Adipocyte (in vitro differentiated cells): ENCODE results near the gene RANBP17.
"Not testable (repeated sequence)": the region's sequence is repeated elsewhere in the genome, so short reads cannot be mapped to it uniquely, and the experiment has no call there.

Source experiments
- DNase-seq: peaks from one replicate; pipeline ENCODE4 v3.0.0-alpha.2; 2015; ENCODE audit warnings: low read depth
- H3K27me3 ChIP-seq: replicated peaks from 2 replicates; pipeline ENCODE4 v1.7.0; 2013; ENCODE audit warnings: mild to moderate bottlenecking, low read length, moderate library complexity; ENCODE audit not compliant: control insufficient read depth, insufficient read depth
- H3K36me3 ChIP-seq: 2 replicates; pipeline ENCODE4 v1.7.0; 2013; ENCODE audit warnings: low read length, mild to moderate bottlenecking, moderate library complexity; ENCODE audit not compliant: control insufficient read depth, insufficient read depth, severe bottlenecking
- H3K4me1 ChIP-seq: 2 replicates; pipeline ENCODE4 v1.7.0; 2013; ENCODE audit warnings: mild to moderate bottlenecking, low read length, moderate library complexity; ENCODE audit not compliant: control insufficient read depth, insufficient read depth
- H3K4me3 ChIP-seq: 2 replicates; pipeline ENCODE4 v1.7.0; 2013; ENCODE audit warnings: mild to moderate bottlenecking, low read length, moderate library complexity
- H3K9ac ChIP-seq: 2 replicates; pipeline ENCODE4 v1.7.0; 2013; ENCODE audit warnings: mild to moderate bottlenecking, low read length, moderate library complexity
- H3K9me3 ChIP-seq: 2 replicates; pipeline ENCODE4 v1.7.0; 2013; ENCODE audit warnings: mild to moderate bottlenecking, low read length, moderate library complexity; ENCODE audit not compliant: control insufficient read depth

Gene RANBP17

GRCh38 chr5:170867825-170868224 is 6.0 kb downstream of the RANBP17 start:
- H3K9ac ChIP-seq: no peak overlapping the region
- no peaks in the 10 kb centered on the region for H3K4me1 ChIP-seq
- no peaks in the 10 kb centered on the region for H3K36me3 ChIP-seq
- peaks cover 2% of the 10 kb centered on the region for H3K27me3 ChIP-seq
- peaks cover 8% of the 10 kb centered on the region for H3K9me3 ChIP-seq
- no peak overlapping the region for H3K4me3 ChIP-seq
- no peak for DNase-seq

- not testable (repeated sequence) for H3K36me3 ChIP-seq, H3K4me3 ChIP-seq, H3K9me3 ChIP-seq, H3K4me1 ChIP-seq, H3K27me3 ChIP-seq, H3K9ac ChIP-seq, DNase-seq
Observed at GRCh38 chr5:170870390-170870789, 8.6 kb downstream of the RANBP17 start.

GRCh38 chr5:170874017-170874416 is 12.2 kb downstream of the RANBP17 start:
- Histone ChIP-seq H3K9ac (no peak overlapping the region), H3K36me3 (no peaks in the 10 kb centered on the region), H3K27me3 (no peaks in the 10 kb centered on the region), H3K9me3 (peaks cover 3% of the 10 kb centered on the region), H3K4me3 (no peak overlapping the region), H3K4me1 (no peaks in the 10 kb centered on the region)
- no peak for DNase-seq

GRCh38 chr5:170875811-170876210 is 14.0 kb downstream of the RANBP17 start:
- H3K9me3 ChIP-seq: peaks cover 3% of the 10 kb centered on the region
- no peak for DNase-seq
- H3K9ac ChIP-seq: no peak overlapping the region
- H3K4me3 ChIP-seq: no peak overlapping the region
- H3K27me3 ChIP-seq: no peaks in the 10 kb centered on the region
- H3K36me3 ChIP-seq: no peaks in the 10 kb centered on the region
- H3K4me1 ChIP-seq: no peaks in the 10 kb centered on the region

DNA sequence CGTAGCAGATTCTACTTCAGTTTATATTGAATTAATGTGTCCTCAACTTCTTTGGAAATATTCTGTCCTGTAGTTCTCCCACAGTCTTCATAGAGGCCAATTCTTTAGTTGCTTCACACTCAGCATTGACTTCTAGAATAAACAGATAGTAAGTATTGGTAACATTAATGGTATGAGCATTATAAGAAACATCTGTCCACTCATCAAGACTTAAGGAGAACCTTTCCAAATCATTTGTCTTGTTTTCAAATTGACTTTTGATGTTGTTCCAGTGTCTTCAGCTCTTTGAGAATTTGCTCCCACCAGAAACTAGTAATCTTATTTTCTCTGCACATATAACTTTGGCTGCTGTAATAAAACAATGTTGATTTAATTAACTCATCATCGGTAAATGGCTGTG is 18.3 kb downstream of the RANBP17 start:
- Histone ChIP-seq H3K4me1 (peaks cover 3% of the 10 kb centered on the region), H3K36me3 (no peaks in the 10 kb centered on the region), H3K27me3 (no peaks in the 10 kb centered on the region), H3K4me3 (no peak overlapping the region), H3K9ac (no peak overlapping the region), H3K9me3 (no peaks in the 10 kb centered on the region)
- peak; percentile 6 for DNase-seq

DNA sequence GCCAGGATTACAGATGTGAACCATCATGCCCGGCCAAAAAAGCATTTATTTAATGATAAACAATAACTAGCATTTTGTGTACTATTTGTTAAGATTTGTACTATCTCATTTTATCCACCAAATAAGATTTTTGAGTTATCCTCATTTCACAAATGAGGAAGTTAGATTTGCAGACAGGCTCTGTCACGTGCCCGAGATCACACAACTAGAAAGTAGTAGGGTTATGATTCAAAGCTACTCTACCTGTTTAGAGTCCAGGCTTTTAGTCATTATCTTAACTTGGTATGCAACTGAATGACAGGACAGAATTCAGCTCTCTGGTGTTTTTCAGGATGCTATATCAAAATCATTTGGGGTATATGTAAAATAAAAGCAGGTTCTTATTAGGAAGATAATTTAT is 20.5 kb downstream of the RANBP17 start:
- no peak overlapping the region for H3K4me3 ChIP-seq
- H3K4me1 ChIP-seq: peaks cover 12% of the 10 kb centered on the region
- DNase-seq: no peak
- no peaks in the 10 kb centered on the region for H3K36me3 ChIP-seq
- H3K27me3 ChIP-seq: no peaks in the 10 kb centered on the region
- no peaks in the 10 kb centered on the region for H3K9me3 ChIP-seq
- H3K9ac ChIP-seq: no peak overlapping the region

GRCh38 chr5:170885256-170885655 is 23.4 kb downstream of the RANBP17 start:
- Histone ChIP-seq H3K4me1 (peaks cover 12% of the 10 kb centered on the region), H3K9ac (no peak overlapping the region), H3K9me3 (no peaks in the 10 kb centered on the region), H3K27me3 (no peaks in the 10 kb centered on the region), H3K4me3 (no peak overlapping the region), H3K36me3 (no peaks in the 10 kb centered on the region)
- peak; percentile 67 for DNase-seq

GRCh38 chr5:170885809-170886208 is 24.0 kb downstream of the RANBP17 start:
- H3K36me3 ChIP-seq: no peaks in the 10 kb centered on the region
- H3K9ac ChIP-seq: no peak overlapping the region
- H3K27me3 ChIP-seq: no peaks in the 10 kb centered on the region
- DNase-seq: peak; percentile 42
- H3K4me1 ChIP-seq: peaks cover 12% of the 10 kb centered on the region
- H3K4me3 ChIP-seq: no peak overlapping the region
- H3K9me3 ChIP-seq: no peaks in the 10 kb centered on the region

DNA sequence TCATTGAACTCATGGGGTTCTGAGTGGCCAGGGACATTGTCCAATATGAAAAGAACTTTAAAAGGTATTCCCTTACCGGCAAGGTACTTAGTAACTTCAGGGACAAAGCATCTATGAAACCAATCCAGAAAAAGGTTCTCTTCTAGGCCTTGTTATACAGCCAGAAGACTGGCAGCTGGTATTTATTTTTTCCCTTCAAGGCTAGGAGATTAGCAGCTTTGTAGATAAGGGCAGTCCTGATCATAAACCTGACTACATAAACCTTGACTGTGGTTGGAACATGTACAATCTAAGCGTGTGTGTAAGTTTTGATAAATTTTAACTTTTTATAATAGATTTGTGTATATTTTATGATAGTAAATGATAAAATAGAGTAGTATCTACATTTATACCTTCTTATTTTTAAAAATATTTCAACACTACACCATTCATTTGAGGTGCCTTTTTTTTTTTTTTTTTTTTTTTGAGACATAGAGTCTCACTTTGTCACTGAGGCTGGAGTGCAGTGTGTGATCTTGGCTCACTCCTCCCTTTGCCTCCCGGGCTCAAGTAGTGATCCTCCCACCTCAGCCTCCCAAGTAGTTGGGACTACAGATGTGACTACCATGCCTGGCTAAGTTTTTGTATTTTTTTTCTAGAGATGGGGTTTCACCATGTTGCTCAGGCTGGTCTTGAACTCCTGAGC is 24.5 kb downstream of the RANBP17 start:
- no peak overlapping the region for H3K9ac ChIP-seq
- no peaks in the 10 kb centered on the region for H3K36me3 ChIP-seq
- H3K9me3 ChIP-seq: no peaks in the 10 kb centered on the region

DNA sequence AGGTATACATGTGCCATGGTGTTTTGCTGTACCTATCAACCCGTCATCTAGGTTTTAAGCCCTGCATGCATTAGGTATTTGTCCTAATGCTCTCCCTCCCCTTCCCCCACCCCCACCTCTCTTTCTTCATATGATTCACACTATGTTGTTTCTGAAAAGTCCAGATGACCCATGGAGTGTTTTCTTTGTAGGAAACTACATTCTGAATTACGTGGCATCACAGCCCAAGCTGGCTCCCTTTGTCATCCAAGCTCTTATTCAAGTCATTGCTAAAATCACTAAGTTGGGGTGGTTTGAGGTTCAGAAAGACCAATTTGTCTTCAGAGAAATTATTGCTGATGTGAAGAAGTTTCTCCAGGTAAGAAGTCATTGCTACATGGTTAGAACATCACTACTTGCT is 30.4 kb downstream of the RANBP17 start:
- H3K4me1 ChIP-seq: no peaks in the 10 kb centered on the region
- DNase-seq: peak; percentile 52
- H3K9ac ChIP-seq: no peak overlapping the region
- no peak overlapping the region for H3K4me3 ChIP-seq
- H3K9me3 ChIP-seq: no peaks in the 10 kb centered on the region
- H3K27me3 ChIP-seq: no peaks in the 10 kb centered on the region
- H3K36me3 ChIP-seq: no peaks in the 10 kb centered on the region

More for the DNA sequence above, 24.5 kb downstream of the RANBP17 start:
- no peak for DNase-seq
- Histone ChIP-seq H3K4me3 (no peak overlapping the region), H3K4me1 (peaks cover 12% of the 10 kb centered on the region), H3K27me3 (no peaks in the 10 kb centered on the region)

- Histone ChIP-seq H3K36me3 (no peaks in the 10 kb centered on the region), H3K9me3 (no peaks in the 10 kb centered on the region), H3K4me3 (no peak overlapping the region), H3K9ac (no peak overlapping the region), H3K27me3 (no peaks in the 10 kb centered on the region), H3K4me1 (no peaks in the 10 kb centered on the region)
- no peak for DNase-seq
Observed at GRCh38 chr5:170894665-170895064, 32.8 kb downstream of the RANBP17 start.

DNA sequence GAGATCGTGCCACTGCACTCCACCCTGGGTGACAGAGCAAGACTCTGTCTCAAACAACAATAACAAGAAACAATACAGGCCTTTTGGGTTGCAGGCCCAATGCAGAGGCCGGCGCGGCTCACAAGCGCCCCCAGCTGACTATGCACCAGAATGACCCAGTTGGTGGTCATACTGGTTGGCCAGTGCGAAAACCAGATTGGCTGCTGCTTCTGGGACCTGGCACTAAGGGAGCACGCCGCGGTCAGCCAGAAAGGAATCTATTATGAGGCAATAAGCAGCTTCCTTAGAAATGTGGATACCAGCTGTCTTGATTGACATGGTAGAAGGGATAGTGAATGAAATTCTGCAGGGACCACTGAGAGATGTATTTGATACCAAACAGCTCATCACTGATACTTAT is 35.0 kb downstream of the RANBP17 start:
- H3K4me3 ChIP-seq: no peak overlapping the region
- H3K36me3 ChIP-seq: no peaks in the 10 kb centered on the region
- peaks cover 4% of the 10 kb centered on the region for H3K9me3 ChIP-seq
- H3K9ac ChIP-seq: no peak overlapping the region
- peak; percentile 25 for DNase-seq
- no peaks in the 10 kb centered on the region for H3K4me1 ChIP-seq
- H3K27me3 ChIP-seq: no peaks in the 10 kb centered on the region
